Activated naive CD8-positive, alpha-beta T cell treated with anti-CD3 and anti-CD28 coated beads, Interleukin-2, amount 50 U/mL, for 16 hours (primary cell): Measurements from ENCODE around the gene ANAPC1.
"Not testable (repeated sequence)": the region's sequence is repeated elsewhere in the genome, so short reads cannot be mapped to it uniquely, and the experiment has no call there.

Source experiments
- DNase-seq: peaks from one replicate; pipeline ENCODE4 v3.0.0-alpha.2; 2020; ENCODE audit warnings: low read depth, low spot score

The ANAPC1 gene

DNA sequence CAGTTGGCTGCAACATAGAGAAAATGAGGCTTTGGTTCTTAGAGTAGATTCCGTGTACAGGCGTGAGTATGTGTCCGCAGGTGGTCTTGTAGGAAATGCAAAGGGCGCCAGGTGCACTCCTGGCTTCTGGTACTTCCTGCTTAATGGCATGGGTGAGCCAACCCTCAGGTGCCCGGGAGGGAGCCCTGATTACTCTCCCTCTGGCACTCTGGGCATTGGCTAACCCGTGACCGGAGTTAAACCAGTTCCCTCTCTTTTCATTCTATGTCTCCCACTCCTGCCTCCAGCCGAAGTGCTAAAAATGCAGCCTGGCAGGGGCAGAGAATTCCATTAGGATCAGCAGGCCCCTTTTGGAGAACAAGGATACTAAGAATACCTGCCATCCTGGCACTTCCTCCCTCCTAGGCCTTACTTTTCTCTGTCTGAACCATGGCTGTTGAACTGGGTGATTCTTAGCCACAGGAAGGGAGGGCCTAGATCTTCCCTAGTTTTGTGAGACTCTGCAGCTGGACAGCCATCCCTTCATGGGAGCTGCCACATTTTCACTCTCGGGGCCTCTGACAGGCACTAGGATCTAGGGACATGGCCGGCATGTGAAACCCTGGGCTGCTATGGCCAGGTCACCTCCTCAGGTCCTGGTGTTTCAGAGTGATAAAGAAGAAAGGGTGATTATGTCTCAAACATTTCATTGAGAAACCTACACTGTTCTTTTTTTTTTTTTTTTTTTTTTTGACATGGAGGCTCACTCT lies 20.9 kb upstream of the ANAPC1 start:
- DNase-seq, result no peak

GRCh38 chr2:111903930-111904439 lies 20.0 kb upstream of the ANAPC1 start:
- DNase-seq, result no peak

- DNase-seq, result no peak
Observed at GRCh38 chr2:111903516-111903915, 19.5 kb upstream of the ANAPC1 start.

GRCh38 chr2:111900859-111901258 lies 16.9 kb upstream of the ANAPC1 start:
- no peak for DNase-seq

- no peak for DNase-seq
Observed at GRCh38 chr2:111898703-111899514, 14.9 kb upstream of the ANAPC1 start.

GRCh38 chr2:111897924-111898702 lies 14.1 kb upstream of the ANAPC1 start, which contains the start of gene MERTK:
Gene MERTK (plus strand): TSS chr2:111898607. CDS start chr2:111898736, 129 bp downstream.
- DNase-seq, result no peak

DNA sequence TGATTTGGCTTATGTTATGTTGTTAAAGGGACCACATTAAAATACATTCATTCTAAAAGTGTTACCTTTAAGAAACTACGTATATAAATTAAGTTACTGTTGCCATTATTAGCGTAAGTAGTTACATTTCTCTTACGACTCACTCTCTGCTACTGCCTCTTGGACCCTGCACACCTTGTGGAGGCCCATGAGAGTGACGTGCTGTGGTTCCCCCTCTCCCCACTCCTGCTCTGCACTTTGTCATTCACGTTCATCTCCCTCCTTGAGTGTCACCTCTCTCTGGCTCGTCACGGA lies 13.6 kb upstream of the ANAPC1 start:
- DNase-seq, result no peak

- DNase-seq, result no peak
Observed at GRCh38 chr2:111896576-111896975, 12.6 kb upstream of the ANAPC1 start.

- no peak for DNase-seq
Observed at GRCh38 chr2:111896024-111896423, 12.0 kb upstream of the ANAPC1 start.

GRCh38 chr2:111884592-111884964 lies 585 bp upstream of the ANAPC1 start:
- DNase-seq, result no peak

- DNase-seq, result not testable (repeated sequence)
Observed at GRCh38 chr2:111872806-111873205, 11.2 kb downstream of the ANAPC1 start.

DNA sequence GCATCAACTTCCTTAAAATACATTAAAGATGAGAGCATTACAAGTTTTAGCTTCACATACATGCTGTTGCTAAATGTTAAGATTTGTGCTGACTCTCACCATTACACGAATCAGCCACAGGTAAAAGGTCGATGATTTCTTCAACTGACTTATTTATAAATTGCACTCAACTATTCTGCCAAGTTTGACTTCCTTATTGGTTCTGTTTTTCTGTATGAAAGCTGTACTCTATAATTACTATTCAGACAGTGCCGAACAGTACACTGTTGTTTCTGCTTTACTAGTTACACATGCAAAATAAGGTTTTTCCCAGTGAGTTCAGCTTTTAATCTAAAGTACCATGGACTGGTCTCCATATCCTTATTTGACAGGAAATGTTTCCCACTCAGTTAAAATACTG lies 18.9 kb downstream of the ANAPC1 start:
- DNase-seq, result not testable (repeated sequence)

DNA sequence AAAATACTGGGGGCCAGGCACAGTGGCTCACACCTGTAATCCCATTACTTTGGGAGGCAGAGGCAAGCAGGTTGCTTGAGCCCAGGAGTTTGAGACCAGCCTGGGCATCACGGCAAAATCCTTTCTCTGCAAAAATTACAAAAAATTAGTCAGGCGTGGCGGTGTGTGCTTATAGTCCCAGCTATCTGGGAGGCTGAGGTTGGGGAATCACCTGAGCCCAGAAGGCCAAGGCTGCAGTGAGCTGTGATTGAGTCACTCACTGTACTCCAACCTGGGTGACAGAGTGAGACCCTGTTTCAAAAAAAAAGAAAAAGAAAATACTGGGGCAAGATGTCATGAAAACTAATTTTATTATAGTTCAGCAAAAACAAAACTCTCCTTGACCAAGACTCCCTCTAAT lies 24.0 kb downstream of the ANAPC1 start:
- not testable (repeated sequence) for DNase-seq

- not testable (repeated sequence) for DNase-seq
Observed at GRCh38 chr2:111852544-111852943, 31.4 kb downstream of the ANAPC1 start.

DNA sequence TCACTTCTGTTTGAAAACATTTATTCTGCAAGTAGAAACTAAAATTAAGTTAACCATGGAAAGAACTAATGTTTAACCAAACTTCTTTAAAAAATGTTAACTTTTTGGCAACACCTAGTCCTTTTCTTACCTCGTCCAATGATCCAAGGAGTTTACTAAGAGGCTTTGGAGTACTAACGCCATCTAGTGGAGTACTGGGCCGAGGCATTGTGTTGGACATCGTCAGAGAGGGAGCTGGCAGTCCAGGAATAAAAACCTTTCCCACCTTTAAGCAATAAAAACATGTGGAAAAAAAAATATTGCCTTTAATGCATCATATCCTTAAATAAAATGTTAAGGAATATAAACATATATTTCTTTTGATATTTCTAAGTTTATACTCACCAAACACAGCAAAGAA lies 33.3 kb downstream of the ANAPC1 start:
- not testable (repeated sequence) for DNase-seq

DNA sequence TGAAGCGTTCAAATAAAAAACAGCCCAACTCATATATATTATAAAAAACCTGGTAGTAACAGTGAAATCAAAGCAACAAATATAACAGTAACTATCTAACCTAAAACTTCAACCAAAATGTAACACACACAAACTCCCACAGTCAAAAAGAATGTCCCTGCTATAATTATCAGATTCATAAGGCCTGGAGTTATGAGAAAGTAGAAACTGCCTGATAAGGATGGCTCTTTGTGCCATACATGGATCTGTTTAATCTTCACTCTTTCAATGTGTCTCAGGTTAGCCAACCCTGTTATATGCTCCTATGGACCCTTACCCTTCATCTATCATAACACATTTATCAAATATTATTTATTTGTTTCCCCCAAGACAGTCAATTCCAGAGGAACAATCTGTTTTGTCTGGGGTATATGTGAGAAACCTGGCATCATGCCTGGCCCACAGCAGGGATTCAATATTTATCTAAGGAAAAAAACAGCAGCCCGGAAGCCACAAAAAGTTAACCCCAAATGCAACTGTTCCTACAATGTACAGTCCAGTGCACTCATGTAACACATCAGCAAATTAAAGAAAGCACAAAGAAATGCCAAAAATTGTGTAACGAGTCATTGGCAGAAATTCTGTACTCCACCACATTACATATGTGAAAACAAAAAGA lies 44.2 kb downstream of the ANAPC1 start:
- not testable (repeated sequence) for DNase-seq

DNA sequence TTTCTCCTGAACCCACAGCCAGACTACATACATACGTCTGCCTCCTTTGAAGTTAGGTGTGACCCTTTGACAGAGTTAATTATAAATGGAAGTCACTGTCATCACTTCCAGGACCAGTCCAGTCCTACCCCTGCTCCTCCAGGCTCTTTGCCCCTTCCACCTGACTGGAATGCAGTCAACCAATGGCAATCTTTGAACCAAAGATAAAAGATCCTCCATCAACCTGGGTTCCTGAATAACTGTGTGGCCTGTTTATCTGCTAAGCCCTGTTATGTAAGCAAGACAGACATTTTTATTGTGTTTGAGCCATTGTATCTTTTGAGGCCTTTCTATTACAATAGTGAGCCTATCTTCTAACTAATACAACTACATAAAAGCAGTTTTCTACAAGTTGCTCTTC lies 45.0 kb downstream of the ANAPC1 start:
- not testable (repeated sequence) for DNase-seq

DNA sequence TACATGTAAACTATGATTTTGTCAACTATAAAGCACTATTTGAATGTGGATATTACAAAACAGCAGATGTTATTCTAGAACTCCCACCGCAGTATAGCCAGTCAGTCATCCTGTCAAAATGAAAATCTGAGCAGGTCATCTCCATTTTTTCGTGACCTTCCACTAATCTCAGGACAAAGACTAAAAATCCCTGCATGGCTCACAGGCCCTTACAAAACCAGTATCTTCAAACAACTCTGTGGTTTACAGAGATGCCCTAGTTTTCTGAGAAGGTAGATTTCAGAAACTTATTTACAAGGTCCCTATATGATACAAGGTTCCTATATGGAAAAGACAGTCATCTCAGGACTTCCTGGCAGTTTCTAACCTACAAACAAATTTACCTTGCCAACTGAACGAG lies 49.8 kb downstream of the ANAPC1 start:
- not testable (repeated sequence) for DNase-seq

DNA sequence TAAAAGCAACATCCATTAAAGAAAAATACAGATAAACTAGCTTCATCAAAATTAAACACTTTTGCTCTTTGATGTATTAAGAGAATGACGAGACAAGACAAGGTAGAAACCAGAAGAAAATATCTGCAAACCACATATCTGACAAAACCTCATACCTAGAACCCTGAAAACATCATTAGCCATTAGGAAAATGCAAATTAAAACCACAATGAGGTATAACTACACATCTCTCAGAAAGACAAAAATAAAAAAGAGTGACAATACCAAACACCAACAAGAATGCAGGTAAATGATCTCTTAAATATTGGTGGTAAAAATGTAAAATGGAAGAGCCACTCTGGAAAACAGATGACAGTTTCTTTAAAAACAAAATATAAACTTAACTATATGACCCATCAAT lies 53.5 kb downstream of the ANAPC1 start:
- DNase-seq, result not testable (repeated sequence)

DNA sequence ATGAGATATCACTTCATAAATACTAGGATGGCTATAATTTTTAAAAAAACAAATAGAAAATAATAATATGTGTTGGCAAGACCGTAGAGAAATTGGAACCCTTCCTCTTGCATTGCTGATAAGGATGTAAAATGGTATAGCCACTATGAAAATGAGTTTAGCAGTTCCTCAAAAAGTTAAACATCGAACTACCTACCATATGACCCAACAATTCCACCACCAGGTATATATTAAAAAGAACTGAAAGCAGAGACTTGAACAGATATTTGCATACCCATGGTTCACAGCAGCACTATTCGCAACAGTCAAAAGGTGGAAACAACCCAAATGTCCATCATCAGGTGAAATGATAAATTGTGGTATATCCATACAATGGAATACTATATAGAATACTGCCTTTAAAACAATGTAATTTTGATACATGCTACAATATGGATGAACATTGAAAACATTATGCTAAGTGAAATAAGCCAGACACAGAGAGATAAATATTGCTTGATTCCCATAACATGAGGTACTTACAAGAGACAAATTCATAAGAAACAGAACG lies 55.7 kb downstream of the ANAPC1 start:
- not testable (repeated sequence) for DNase-seq

GRCh38 chr2:111812970-111813622 lies 70.9 kb downstream of the ANAPC1 start:
- DNase-seq, result not testable (repeated sequence)
